AG09319 (cell line): ENCODE results near the gene ILK.

Experiments
- DNase-seq: peaks from one replicate; pipeline ENCODE4 v3.0.0-alpha.2; 2010; ENCODE audit warnings: low read depth; ENCODE audit errors: extremely low read depth
- CTCF ChIP-seq: IDR thresholded peaks from 2 replicates; pipeline ENCODE4 v1.5.1; 2011; ENCODE audit warnings: low read depth, mild to moderate bottlenecking, inconsistent platforms, low read length, moderate library complexity

Gene ILK

DNA sequence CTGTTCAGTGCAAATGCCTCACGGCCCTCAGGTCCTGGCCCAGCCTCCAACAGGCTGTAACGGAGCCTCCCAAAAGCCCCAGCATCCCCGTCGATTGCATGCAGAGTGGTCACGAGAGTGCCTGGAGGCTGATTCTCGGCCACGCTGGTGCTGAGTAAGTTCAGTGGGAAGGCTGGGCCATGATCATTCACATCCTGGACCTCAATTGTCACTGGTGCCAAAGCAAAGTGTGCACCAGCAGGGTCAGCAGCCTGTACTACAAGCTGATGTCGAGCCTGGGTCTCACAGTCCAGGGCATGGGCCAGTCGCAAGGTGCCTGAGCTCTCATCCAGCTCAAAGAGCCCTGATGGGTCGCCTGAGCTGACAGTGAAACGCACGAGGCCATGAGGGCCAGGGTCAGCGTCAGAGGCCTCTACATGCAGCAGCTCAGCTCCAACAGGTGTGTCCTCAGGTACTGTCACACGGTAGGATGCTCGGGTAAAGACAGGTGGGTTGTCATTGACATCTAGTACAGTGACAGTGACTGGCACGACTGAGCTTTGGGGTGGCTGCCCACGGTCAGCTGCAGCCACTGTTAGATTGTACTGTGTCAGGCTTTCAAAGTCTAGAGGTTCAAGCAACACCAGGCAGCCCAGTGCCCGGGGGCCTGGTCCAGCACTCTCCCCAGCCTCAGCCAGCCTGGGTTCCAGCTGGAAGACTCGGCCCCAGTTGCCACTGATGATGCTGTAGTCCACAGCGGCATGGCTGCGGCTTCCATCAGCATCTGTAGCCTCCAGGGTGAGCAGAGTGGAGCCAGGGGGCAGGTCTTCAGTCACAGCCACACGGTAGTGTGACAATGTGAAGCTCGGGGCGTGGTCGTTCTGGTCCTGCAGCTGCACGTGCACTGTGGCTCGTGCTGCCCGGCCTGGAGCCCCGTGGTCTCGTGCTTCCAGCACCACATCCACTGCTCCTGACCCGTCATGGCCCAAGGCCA, 20.1 kb downstream of the ILK start:
- no peak for TF ChIP-seq CTCF
- DNase-seq, result no peak

DNA sequence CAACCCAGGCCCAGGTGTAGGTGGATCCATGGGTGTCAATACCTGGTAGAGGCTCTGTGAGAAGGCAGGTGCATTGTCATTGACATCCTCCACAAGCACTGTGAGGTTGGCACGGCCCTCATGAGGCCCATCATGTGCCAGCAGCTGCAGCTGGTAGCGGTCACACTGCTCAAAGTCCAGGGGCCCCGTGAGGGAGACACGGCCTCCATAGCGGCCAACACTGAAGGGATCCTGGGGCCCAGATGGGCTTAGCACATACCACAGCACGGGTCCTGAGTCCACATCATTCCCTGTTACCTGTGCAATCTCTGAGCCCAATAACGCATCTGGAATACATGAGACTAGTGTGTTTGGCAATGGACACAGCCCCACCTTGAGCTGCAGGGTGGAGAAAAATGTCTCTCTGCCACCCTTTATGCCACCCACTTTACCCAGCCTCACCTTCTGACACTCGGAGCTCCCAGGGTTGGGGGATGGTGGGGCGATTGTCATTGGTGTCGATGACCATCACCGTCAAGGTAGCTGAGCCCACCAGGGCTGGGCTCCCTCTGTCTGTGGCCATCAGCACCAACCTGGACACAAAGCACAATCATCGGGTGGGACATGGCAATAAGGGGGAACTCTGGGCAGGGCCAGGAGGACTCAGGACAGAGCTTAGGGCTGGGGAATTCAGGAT, 21.7 kb downstream of the ILK start:
- DNase-seq, result no peak
- TF ChIP-seq CTCF, result no peak

DNA sequence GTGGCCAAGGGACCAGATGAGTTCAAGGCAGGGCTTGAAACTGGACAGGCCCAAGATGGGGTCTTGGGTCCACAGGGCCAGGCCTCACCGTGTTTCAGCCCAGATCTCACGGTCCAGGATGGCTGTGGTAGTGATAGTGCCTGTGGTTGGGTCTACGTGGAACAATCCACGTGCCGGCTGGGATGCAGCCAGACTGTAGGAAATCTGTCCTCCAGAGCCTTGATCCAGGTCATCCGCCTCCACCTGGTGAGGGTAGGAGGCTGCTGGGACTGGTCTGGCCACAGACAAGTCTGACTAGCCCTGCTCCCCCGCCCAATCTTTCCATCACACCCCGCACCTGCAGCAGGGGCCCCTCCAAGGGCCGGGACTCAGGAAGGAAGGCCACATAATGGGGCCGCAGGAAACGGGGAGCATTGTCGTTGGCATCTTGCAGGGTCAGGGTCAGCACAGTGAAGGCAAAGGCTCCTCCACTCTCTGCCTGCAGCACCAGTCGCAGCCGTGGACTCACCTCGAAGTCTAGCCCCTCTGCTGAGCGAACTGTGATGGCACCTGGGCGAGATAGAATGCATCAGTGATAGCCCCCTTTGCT, 22.4 kb downstream of the ILK start:
- TF ChIP-seq CTCF, result no peak
- no peak for DNase-seq

GRCh38 chr11:6626971-6627761, 23.6 kb downstream of the ILK start:
- DNase-seq, result no peak
- no peak for TF ChIP-seq CTCF

DNA sequence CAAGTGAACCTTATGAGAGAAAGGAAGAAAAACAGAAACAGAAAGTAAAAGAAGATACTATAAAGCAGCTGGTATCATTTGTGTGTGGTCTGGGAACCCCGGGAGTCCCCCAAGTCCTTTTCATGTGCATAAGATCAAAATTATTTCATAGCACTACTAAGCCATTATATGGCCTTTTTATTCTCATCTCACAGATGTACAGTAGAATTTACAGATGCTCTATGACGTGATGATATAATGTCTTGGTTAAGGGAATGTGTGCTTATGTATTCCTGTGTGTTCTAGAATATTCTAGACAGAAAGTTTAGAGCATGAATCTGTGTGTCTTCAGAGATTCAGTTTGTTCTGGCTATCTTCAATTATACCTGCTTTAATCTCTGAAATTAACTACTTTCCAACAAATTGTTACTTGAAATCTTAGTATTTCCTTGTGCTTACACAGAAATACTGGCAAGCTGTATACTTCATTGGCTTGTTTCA, 24.2 kb downstream of the ILK start:
- no peak for TF ChIP-seq CTCF
- no peak for DNase-seq

GRCh38 chr11:6628526-6628925, 25.0 kb downstream of the ILK start:
- no peak for DNase-seq
- TF ChIP-seq CTCF, result no peak
